CD4-positive, alpha-beta T cell treated with Interleukin-10 for 1 hour (primary cell): Measurements from ENCODE around the gene DCHS1.
A peak's percentile ranks its signal among the peaks of the same experiment; 100 is the strongest.

Experiments used
- DNase-seq: peaks from one replicate; pipeline ENCODE4 v3.0.0-alpha.2; 2020

The DCHS1 gene

DNA sequence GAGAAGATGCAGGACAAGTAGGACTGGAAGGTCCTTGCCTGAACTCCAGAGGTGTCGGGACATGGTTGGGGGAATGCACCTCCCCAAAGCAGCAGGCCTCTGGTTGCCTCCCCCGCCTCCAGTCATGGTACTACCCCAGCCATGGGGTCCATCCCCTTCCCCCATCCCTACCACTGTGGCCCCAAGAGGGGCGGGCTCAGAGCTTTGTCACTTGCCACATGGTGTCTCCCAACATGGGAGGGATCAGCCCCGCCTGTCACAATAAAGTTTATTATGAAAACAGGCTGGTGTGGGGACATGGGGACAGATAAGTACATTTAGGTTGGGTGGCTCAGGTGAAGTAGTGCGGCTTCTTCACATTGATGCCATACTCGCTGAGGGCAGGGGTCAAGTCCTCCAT is 45.0 kb downstream of the DCHS1 start:
- DNase-seq = no peak

DNA sequence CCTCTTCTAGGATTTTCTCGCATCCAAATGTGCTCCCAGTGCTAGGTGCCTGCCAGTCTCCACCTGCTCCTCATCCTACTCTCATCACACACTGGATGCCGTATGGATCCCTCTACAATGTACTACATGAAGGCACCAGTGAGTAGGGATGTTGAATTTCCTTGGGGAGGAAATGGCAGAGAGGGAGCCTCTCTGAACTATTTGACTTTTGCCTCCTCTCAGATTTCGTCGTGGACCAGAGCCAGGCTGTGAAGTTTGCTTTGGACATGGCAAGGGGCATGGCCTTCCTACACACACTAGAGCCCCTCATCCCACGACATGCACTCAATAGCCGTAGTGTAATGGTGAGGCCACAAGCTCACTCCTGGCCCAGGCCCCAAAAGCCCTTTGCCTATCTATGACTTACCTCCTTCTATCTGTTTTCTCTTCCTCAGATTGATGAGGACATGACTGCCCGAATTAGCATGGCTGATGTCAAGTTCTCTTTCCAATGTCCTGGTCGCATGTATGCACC is 46.0 kb downstream of the DCHS1 start:
- no peak for DNase-seq

DNA sequence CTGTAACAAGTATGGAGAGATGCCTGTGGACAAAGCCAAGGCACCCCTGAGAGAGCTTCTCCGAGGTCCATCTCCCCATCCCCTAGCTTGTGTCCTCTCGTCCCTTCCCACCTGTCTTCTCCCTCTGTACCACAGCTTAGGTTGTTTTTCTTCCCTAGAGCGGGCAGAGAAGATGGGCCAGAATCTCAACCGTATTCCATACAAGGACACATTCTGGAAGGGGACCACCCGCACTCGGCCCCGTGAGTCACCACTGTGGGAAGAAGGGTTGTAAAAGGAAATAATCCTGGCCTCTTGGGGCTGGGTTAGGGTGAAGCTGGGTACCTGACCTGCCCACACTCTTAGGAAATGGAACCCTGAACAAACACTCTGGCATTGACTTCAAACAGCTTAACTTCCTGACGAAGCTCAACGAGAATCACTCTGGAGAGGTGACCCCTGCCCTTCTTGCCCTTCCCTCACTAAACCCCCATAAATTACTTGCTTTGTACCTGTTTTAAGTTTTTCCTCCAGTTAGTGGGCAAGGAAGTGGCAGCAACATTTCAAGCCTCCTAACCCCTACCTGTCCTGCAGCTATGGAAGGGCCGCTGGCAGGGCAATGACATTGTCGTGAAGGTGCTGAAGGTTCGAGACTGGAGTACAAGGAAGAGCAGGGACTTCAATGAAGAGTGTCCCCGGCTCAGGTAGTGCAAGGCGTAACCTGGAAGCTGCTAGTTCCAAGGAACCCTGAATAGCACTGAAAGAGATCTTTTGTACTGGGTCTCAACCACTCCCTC is 46.7 kb downstream of the DCHS1 start:
- DNase-seq = no peak

- DNase-seq = no peak
Measured at GRCh38 chr11:6608011-6608410, 47.6 kb downstream of the DCHS1 start.

DNA sequence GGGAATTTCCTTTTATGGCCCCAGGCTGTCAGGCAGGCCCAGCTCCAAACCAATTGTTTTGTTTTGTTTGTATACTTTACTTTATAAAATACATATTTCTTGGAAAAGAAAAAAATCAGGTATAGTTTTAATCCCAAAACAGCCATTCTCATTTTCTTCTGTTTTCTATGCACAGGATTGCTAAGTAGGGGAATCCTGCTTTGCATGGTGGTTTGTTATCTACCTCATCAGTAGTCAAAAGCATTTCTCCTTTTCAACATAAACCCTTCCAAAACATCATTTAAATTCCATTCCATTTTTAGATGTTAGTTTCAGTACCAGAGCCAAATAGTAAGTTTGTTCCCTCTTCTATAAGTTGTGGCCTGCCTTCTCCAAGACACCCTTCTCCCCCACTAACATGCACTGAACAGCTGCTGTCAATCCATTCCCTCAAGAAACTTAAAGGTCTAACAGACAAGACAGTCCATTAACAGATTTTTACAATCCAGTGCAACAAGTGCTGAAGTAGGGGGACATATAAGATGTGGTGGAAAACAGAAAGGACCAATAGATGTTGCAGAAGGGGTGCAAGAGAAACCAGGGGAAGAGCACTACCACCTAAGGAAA is 48.3 kb downstream of the DCHS1 start:
- no peak for DNase-seq

GRCh38 chr11:6606471-6607189 is 49.0 kb downstream of the DCHS1 start:
- DNase-seq = peak; percentile 69

GRCh38 chr11:6604790-6605189 is 50.8 kb downstream of the DCHS1 start:
- DNase-seq = no peak

GRCh38 chr11:6604081-6604626 is 51.5 kb downstream of the DCHS1 start:
- DNase-seq = peak; percentile 72

DNA sequence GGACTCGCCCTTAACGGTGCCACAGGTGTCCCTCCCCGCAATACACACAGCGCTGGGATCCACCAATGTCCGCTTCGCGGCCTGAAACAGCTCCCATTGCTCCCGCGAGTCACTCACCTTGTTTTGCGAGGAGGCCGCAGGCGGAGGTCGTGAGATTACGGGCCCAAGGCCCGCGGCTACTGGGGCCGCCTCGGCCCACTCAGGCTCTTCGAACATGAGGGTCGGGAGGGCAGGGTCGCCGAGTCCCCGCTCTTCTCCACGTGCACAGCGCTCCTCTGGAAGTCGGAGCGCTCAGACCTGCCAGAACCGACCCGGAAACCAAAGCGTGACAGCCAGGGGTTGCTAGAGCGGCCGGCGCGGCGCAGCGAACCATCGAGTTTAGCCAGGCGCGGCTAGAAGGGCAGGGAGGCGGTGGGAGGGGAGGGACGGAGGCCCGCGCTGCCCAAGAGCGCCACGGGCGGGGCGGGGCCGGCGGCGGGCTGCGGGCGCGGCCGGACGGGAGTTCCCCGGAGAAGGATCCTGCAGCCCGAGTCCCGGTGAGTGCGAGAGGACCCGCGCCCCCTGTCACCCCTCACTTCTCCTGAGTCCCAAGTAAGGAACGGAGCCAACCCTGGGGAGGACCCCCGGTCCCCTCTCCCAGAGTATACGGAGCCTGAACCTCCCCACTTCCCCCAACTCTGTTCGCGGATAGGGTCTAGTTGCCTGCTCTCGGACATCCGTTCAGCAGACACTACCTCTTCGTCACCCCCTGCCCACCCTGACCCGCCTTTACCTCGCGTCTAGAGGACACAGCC is 52.1 kb downstream of the DCHS1 start, which contains the start of the genes ILK and RRP8:
ILK (plus strand) TSS at position 488 of the 794 bp plus-strand sequence. CDS start 498 bp downstream, outside the sequence.
RRP8 (minus strand) TSS at position 330 of the 794 bp plus-strand sequence; CDS start at position 216, 114 bp downstream.
- DNase-seq = peak; percentile 93

DNA sequence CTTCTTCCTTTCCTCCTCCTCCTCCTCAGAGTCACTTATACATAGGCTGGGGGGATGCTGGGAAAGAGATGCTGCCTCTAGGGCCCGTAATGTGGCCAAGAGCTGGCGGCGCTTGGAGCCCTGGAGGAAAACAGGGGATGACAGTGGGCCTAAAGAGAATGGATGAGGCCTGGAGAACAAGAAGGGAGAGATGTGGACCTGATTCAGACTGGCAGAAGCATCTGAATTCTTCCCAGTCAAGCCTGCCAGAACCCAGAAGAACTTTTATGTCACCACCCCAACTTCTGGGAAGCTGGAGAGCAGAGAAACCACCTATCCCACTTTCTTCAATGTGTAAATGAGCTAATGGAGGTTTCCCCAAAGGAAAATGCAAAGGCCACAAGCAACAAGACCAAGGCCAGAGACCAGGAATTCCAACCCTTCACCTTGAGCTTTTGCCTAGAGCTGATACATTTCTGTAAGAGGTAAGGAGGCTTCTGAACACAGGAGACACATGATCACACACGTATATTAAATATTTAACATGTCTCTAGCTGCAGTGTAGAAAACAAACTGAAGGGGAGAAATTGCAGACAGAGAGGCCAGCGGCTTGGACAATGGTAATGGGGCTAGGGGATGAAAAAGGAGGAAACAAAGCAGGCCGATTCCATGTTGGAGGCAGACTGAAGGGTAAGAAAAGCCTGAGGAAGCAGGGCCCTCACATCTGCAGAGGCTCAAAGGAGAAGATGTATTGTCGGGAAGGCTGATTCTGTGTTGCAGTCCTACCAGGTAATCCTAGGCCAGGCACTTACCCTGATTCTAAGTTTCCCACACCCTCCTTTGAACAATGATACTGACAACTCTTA is 53.3 kb downstream of the DCHS1 start:
- DNase-seq = no peak

DNA sequence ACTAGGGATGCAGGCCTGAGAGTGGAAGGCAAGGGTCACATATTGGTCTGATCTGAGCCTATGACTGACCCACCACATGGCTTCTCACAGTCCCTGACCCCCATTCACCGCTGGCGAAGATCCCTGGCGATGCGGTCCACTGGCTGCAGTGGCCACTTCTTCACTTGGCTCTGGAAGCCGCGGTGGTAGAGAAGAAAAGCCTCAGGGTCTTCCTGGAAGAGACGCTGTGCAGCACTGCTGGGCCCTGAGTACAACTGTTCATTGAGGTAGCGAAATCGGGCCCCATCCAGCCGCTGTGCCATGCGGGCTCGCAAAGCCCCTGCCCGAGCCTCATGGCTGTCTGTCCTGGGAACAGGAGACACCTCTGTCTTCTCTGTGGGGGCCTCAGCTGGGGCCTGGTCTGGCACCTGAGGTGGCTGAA is 54.6 kb downstream of the DCHS1 start:
- no peak for DNase-seq

DNA sequence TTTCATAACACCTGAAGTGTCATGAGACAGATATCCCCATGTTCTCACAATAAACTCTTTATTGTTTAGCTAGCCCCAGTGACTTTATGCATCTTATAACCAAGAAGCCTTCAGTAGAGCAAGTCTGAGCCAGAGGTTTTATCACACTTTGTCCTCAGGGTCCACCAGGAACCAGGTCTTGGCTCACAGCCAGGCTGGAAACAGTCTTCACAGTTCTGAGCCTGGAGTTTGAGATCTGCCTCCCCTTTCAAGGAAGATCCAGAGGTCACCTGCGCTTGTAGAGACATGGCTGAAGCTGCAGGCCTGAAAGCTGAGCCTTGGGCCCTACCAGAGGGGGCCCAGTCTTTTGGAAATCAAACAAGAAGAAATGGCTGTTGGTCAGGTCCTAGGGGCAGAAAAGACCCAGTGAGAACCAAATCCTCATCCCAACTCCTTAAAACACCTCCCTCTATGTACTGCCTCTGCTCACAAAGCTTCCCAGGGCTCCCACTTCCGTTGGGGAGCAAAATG is 55.7 kb downstream of the DCHS1 start:
- no peak for DNase-seq

DNA sequence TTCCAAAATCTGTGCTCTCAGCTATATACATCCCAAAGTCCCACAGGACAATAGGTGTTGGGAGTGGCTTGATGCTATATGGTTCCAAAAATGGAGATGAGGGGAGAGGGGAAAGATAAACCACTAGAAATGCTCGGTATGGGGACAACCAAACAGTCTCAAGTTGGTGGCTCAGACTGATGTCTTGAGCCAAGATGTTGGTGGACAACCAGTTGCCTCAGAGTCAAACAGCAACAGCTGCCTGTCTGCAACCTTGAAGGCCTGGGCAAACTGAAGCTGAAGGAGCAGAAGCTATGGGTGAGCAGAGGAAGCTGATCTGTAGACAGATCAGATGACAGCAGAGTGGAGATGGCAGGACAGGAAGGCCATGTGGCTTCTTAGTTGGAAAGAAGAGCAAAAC is 56.2 kb downstream of the DCHS1 start:
- DNase-seq = no peak

DNA sequence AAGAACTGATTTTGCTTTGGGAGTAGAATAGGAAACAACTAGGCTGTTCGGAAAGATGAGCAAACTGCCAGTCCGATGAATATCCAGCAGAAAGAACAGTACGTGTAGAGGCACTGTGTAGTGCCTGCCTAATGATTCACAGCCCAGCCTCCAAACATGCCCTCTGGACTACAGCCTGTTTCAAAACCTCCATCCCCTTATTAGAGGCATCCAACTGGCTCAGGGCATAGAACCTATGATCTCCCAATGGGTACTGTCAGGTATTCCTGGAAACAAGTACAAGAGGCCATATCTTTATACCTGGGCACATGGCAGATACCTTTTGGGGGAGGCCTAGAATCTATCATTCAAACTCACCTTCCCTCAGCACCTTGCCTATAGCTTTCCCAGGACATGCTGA is 57.1 kb downstream of the DCHS1 start:
- DNase-seq = no peak

- DNase-seq = no peak
Measured at GRCh38 chr11:6596239-6596877, 59.3 kb downstream of the DCHS1 start.

DNA sequence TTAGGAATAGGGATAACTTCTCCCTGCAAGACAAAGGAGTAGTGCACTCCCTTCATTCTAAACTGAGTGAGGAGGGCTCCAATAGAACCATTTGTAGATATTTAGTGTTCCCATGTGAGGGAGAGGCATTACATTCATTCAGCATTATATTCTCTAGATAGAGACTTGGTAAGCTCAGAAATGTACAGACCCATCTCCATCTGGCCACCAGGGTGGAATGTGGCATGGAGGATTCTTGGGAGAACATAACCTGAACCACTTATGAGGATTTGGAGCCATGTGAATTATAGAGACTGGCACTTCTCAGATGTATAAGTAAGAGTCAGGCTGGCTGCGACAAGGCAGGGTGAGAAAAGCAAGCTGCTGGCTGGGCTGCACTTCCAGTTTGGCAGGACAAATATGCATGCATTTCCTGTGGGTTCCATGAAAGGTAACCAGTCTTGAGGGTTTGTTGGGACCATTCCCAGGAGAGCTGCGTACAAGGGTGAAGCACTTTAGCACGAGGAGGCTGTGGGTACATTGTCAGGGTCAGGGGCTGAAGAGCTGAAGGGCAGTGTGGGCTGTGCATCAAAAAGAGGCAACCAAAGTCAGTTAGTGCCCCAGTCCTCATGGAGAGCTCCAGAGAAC is 61.4 kb downstream of the DCHS1 start:
- DNase-seq = no peak

DNA sequence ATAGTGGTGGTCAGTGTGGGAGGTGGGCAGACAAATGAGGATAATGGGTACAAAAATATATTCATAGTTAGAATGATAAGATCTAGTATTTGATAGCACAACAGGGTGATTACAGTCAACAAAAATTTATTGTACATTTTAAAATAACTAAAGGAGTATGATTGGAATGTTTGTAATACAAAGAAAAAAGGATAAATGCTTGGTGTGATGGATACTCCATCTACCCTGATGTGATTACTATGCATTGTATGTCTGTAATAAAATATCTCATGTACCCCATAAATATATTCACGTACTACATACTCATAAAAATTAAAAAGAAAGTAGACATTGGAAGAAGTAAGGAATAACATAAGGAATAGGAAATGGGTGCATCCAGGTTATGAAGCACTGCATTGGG is 67.6 kb downstream of the DCHS1 start:
- DNase-seq = no peak

DNA sequence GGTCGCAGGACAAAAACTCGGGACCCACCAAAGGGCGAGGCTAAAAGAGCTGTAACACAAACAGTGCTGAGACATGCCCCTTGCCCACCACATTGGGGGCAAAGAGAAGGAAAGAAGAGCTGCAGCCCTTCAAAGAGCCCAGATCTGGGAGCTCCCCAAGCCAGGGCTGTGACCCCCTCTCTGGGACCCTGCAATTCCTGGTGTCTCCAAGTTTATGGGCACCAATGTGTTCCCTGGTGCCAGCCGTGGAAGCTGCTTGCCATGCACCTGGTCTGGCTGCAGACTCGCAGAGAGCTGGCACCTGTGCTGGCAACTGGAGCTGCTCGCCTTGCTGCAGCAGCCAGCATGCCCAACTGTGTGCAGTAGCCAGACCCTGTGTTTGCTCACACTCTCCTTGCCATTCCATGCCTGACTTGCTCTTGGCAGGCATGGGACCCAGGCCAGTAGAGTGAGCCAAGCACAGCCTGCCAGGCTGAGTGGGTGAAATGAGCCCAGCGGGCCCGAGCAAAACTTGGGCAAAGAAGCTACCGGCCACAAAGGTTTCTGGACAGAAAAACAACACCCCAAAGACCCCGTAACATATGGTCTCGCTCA is 68.2 kb downstream of the DCHS1 start:
- no peak for DNase-seq

GRCh38 chr11:6586434-6587359 is 68.9 kb downstream of the DCHS1 start:
- DNase-seq = no peak
